NCI-H2171 treated with DMSO at 0.1 percent for 48 hours (cell line): Measurements from ENCODE around the gene ZNF629.
A peak's percentile ranks its signal among the peaks of the same experiment; 100 is the strongest.

ENCODE experiments used
- DNase-seq: peaks from one replicate; lab custom pipeline; 2025; lab: John Stamatoyannopoulos, UW

The ZNF629 gene

GRCh38 chr16:30748634-30749445 lies 38.2 kb downstream of the ZNF629 start:
- DNase-seq, result no peak

GRCh38 chr16:30747799-30748633 lies 39.0 kb downstream of the ZNF629 start, which contains the start of gene PHKG2:
TSS of gene PHKG2 (plus strand) at chr16:30748425. CDS start at chr16:30748821, 396 bp downstream.
- peak; percentile 99 for DNase-seq

GRCh38 chr16:30747331-30747730 lies 39.7 kb downstream of the ZNF629 start:
- no peak for DNase-seq

- DNase-seq, result no peak
These were observed 40.3 kb downstream of the ZNF629 start for GRCh38 chr16:30746638-30747175.

GRCh38 chr16:30745082-30745481 lies 41.9 kb downstream of the ZNF629 start:
- DNase-seq, result no peak

GRCh38 chr16:30744183-30744582 lies 42.8 kb downstream of the ZNF629 start:
- DNase-seq, result no peak

- DNase-seq, result no peak
These were observed 43.3 kb downstream of the ZNF629 start for GRCh38 chr16:30743716-30744115.

- DNase-seq, result no peak
These were observed 45.5 kb downstream of the ZNF629 start for GRCh38 chr16:30741461-30741914.

- no peak for DNase-seq
These were observed 46.4 kb downstream of the ZNF629 start for GRCh38 chr16:30740364-30741251.

GRCh38 chr16:30738984-30739951 lies 47.7 kb downstream of the ZNF629 start:
- DNase-seq, result no peak

- no peak for DNase-seq
These were observed 49.0 kb downstream of the ZNF629 start for GRCh38 chr16:30737794-30738648.

- DNase-seq, result no peak
These were observed 49.8 kb downstream of the ZNF629 start for GRCh38 chr16:30736995-30737793.

GRCh38 chr16:30731411-30731810 lies 55.6 kb downstream of the ZNF629 start:
- DNase-seq, result no peak

GRCh38 chr16:30728899-30729672 lies 57.9 kb downstream of the ZNF629 start:
- no peak for DNase-seq
